Activated effector memory CD4-positive, alpha-beta T cell treated with Interleukin-2 at 50 U/mL for 16 hours (primary cell): ENCODE measurements around the gene REEP2.
"Not testable (repeated sequence)": the region's sequence is repeated elsewhere in the genome, so short reads cannot be mapped to it uniquely, and the experiment has no call there.

Source experiments
- DNase-seq: peaks from one replicate; pipeline ENCODE4 v3.0.0-alpha.2; 2020

REEP2 gene, protein sequence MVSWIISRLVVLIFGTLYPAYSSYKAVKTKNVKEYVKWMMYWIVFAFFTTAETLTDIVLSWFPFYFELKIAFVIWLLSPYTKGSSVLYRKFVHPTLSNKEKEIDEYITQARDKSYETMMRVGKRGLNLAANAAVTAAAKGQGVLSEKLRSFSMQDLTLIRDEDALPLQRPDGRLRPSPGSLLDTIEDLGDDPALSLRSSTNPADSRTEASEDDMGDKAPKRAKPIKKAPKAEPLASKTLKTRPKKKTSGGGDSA

DNA sequence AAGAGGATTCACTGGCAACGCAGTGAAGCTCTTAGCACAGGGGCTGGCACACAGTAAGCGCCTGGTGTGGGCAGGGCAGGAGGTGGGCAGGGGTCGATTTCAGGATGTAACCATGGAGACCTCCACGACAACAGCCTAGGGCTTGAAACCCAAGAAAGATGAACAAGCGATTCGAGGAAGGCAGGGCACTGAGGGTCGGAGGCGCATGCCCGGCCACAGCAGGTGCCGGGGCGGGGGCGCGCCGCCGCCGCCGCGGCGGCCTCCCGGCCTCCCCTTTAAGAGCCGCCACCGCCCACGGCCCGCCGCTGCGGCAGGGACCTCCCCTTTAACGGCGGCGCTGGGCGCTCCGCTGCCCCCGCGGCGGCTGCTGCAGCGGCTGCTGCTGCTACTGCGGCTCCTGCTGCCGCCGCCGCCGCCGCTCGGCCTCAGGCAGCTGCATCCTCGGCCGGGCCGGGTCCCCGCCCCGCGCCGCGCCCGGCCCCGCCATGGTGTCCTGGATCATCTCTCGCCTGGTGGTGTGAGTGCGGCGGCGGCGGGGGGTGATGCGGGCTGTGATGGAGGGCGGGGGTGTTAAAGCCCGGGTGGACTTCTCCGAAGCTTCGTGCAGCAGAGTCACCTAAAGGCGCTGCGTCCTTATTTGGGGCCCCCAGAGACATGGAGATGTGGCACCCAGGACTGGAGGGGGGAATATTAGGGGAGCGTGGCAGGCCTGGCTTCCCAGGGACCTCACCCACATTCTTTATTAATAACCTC is at the start of gene REEP2:
REEP2 (plus strand) TSS at position 334 of the 753 bp plus-strand sequence; CDS start at position 486, 152 bp downstream.
- peak; percentile 39 for DNase-seq

DNA sequence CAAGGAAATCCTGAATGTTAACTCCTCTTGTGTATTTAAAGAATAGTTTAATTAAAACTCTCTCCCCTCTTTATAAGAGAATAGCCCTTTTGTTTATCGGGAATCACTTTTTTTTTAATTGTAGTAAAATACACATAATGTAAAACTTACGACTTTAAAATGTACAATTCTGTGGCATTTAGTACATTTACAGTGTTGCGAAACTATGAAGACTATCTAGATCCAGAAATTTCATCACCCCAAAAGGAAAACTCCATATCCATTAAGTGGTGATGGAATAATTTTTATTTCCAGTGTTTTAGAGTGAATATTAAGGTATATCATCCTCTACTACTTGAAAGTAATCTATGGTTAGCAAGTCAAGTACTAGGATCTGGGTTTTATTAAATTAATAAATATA is 49.5 kb upstream of the REEP2 start:
- DNase-seq, result no peak

DNA sequence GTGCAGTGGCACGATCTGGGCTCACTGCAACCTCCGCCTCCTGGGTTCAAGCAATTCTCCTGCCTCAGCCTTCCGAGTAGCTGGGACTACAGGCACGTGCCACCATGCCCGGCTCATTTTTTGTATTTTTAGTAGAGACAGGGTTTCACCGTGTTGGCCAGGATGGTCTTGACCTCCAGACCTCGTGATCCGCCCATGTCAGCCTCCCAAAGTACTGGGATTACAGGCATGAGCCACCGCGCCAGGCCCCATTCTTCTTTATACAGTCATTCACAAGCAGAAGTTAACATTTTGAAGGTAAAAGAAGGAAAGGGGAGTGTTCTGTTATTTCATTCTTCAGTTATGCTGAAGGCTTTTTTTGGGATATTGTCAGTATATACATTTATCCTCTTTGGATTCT is 48.9 kb upstream of the REEP2 start:
- not testable (repeated sequence) for DNase-seq

DNA sequence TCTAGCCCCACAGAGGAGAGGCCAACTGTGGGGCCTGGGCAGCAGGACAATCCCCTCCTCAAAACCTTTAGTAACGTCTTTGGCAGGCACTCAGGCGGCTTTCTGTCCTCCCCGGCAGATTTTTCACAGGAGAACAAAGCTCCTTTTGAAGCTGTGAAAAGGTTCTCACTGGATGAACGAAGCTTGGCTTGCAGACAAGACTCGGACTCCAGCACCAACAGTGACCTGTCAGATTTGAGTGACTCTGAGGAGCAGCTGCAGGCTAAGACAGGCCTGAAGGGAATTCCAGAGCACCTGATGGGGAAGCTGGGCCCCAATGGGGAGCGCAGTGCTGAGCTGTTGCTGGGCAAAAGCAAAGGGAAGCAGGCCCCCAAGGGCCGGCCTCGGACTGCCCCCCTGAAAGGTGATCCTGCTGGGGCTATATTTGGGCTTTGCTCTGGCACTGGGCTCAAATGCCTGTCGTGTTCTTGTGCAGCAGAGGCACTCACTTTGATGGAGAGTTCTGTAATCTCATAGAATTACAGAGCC is 46.9 kb upstream of the REEP2 start:
- no peak for DNase-seq

DNA sequence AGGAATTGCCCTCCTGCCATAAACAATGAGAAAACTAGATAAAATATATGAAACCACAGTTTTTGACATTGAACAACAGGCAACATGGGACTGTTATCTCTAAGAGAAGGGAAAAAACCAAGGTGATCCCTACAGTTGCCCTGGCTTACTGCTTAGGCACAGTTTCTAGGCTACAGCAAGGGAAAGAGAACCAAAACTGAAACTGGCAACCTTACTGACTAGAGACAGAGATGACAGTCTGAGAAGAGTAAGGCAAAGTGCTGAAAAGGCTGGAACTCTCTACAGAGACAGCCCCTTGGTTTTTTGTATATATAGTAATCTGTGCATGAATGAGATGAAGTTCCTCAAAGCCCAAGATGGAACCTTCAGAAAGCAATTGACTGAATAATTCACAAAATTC is 36.2 kb upstream of the REEP2 start:
- no peak for DNase-seq

DNA sequence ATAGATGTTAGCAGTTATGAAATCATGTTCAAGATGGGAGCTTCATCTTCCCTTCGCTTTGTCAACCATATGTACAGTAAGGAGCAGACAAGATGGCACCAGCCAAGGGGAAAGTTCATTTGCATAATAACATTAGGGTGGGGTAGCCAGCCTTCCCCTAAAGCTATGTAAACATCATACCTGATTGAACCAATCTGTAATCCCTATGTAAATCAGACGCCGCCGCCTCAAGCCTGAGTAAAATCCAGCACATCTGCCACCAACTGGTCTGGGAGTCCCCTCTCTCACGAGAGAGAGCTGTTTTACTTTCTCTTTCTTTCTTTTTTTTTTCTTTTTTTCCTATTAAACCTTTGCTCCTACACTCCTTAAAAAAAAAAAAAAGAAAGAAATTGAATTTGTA is 30.8 kb upstream of the REEP2 start:
- no peak for DNase-seq

DNA sequence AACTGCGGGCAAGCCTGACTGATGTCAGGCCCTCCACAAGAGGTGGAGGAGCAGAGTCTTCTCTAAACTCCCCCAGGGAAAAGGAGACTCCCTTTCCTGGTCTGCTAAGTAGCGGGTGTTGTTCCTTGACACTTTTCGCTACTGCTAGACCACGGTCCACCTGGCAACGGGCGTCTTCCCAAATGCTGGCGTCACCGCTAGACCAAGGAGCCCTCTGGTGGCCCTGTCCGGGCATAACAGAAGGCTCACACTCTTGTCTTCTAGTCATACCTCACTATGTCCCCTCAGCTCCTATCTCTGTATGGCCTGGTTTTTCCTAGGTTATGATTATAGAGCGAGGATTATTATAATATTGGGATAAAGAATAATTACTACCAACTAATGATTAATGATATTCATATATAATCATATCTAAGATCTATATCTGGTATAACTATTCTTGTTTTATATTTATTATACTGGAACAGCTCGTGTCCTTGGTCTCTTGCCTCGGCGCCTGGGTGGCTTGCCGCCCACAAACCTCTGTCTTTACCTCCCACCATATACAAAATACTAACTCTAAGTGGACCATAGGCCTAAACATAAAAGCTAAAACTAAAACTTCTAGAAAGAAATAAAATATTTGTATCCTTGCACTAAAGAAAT is 27.7 kb upstream of the REEP2 start:
- DNase-seq, result not testable (repeated sequence)

DNA sequence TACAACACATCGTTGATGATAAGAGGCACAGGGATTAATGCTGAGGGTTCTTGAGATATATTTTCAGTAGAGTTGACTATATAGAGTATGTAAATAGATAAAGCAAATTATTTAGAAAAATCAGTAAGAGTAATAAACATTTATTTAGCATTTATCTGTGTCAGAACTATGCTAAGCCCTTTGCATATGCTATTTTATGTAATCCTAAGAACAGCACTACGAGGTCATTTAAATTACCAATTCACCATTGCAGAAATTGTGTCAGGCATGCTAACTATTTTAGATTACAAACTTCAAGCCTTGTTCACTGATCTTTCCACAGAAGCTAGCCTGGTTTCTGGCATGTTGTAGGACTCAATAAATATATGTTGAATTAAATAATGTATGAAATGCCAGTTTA is 20.4 kb upstream of the REEP2 start:
- no peak for DNase-seq

DNA sequence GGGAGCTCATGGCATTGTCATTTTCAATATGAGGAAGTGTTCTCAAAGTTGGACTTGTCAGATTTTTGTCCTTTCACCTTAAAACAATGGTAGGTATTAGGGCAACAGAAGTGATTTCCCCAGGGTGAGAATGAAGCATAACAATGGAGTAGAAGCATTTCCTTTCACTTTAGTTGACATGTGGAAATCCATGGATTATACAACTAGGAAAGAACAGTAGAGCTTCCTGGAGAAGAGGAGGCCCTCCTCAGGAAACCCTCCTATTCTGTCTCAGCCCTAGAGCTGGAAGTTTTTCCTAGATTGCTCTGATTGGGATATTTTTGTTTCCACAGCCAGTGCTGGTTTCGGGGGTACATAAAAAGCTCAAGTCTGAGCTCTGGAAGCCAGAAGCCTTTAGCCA is 13.8 kb upstream of the REEP2 start:
- no peak for DNase-seq

DNA sequence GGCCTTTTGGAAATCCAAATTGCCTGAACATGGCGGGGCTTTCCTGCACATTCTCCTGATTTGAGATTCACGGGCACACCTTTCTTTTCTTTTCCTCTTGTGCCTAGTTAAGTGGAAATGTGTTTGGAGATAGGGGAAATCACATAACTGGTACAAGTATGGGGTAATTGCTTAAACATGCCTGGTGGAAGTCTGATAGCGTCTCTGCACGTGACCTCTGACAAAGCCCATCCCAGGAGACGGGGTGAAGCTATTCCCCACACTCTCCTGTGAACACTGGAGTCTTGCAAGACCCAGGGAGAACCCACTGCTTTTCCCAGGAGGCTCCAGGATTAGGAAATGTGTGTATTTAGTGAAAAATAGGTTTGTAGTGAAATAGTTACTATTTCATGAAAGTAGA is 2.9 kb upstream of the REEP2 start:
- DNase-seq, result no peak

DNA sequence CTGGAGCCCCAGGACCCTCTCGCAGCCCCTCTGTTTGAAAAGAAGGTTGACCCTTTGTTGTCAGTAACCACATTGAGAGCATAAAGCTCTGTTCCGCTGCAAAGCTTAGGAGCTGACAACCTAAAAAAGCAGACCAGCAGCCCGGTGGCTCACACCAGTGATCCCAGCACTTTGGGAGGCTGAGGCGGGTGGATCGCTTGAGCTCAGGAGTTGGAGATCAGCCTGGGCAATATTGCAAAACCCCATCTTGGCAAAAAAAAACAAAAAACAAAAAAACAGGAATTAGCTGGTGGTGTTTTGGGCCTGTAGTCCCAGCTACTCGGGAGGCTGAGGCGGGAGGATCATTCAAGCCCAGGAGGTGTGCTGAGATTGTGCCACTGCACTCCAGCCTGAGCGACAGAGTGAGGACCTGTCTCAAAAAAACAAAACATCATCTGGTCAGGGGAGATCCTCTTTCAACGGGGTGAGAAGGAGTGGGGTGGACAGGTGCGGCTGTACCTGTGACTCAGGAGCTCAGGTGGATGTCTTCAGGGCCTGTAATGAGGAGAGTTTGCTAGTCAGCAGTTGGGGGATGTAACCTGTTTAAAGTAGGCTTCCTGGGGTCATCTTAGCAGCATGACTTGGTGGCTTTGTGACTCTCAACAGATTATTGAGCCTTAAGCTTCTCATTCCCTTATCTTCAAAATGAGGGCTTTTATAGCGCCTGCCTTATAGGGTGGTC is 694 bp upstream of the REEP2 start:
- no peak for DNase-seq

DNA sequence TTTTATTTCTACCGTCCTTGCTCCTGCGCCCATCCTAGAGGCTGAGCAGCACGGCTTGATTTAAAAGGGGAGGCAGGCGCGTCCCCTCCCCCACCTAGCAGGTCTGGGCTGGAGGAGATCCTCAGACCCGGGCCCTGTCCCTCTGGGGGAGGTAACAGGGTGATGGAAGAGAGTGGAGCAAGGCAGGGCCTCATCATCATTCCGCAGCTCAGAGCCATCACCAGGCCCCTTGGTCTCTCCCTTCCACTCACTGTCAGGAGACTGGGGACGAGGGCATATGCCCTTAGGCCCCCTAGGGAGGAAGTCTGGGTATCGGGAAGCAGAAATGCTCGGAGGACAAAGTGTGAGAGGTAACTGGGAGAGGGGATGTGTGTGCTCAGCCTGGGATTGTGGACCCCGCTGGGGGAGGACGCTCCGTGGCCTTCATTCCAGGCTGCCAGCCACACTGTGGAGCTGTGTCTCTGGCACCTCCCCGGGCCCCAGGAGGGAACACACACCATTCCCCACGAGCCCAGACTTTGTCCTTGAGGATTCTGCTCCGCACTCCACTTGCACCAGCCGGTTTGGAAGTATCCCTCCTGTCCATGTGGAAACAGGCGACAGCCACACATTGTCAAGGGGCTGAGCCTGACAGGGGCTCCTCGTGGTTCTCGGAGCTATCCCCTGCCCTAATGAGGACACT is 761 bp downstream of the REEP2 start:
- DNase-seq, result no peak

DNA sequence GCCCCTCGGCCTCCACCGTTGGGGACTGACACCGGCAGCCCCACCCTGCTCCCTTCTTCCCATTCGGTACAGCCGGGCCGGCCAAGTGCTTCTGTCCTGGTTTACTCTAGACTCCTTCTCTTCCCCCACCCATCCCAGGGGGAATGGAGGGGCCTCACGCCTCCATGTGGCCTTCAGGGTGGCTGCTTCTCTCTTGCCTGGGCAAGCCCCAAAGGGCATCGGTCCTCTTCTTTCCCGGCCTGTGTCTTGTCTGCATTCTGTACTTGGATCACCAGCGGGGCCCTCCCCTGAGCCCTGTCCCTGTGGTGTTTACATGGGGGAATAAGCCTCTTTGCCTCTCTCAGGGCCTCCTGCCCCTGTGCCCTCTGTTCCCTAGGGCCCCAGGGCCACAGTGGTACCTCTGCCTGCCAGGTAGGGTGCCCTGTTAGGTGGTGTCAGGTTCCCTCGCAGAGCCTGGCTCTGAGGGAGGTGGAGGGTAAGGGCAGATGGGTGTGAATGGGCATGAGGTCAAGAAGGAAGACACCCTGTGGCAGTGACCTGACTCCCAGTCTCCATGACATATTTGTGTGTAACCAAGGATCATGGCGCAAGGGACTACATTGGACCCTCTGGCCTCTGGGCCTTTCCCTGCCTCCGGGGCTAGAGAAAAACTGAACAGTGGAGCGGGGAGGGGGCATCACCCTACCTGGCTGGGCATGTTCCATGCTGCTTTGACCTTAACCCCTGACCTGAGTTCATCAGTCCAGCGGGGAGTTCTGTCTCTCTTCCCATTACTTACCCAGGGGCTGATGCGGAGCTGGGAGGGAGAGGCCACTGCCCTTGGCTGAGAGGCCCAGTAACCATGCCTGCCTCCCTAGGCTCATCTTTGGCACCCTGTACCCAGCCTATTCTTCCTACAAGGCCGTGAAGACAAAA is 1.6 kb downstream of the REEP2 start:
- DNase-seq, result no peak

DNA sequence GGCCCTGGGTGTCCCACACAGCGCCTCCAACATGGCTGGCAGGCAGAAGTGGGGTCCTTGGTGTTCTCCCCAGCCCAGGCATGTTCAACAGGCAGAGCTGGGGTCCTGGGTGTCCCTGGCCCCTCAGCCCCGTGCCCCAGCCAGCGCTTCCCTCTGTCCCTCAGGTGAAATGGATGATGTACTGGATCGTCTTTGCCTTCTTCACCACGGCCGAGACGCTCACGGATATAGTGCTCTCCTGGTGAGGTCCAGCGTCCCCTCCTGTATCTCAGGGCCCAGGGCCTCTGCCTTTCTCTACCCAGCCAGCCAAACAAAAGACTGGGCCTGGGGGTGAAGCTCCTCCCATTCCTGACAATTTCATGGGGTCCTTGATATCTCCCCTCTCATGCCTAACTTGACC is 2.4 kb downstream of the REEP2 start:
- no peak for DNase-seq

DNA sequence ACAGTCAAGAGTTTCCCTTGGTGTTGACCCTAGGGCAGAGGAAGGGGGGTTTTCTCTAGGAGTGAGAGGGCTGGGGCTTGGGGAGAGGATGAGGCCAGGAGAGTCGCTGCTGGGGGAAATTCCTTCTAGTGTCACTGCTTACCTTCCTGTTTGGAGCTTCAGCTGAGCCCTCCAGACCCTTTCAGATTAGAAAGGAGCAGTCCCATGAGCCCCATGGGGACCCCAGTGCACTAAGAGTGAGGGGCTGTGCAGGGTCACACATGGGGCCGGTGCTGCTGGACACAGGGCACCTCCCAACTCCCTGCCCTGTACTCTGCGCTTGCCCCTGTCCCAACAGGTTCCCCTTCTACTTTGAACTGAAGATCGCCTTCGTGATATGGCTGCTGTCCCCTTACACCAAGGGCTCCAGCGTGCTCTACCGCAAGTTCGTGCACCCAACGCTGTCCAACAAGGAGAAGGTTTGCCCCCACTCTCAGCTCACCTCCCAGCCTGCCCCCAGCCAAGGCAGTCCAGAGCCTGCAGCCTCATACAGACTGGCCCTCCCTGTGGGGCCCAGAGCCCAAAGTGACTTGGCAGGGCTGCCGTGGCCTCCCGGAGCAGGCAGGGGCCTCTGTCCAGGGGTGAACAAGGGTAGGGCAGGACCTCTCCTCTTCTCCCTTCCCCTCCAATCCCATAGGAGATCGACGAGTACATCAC is 5.4 kb downstream of the REEP2 start:
- DNase-seq, result no peak

DNA sequence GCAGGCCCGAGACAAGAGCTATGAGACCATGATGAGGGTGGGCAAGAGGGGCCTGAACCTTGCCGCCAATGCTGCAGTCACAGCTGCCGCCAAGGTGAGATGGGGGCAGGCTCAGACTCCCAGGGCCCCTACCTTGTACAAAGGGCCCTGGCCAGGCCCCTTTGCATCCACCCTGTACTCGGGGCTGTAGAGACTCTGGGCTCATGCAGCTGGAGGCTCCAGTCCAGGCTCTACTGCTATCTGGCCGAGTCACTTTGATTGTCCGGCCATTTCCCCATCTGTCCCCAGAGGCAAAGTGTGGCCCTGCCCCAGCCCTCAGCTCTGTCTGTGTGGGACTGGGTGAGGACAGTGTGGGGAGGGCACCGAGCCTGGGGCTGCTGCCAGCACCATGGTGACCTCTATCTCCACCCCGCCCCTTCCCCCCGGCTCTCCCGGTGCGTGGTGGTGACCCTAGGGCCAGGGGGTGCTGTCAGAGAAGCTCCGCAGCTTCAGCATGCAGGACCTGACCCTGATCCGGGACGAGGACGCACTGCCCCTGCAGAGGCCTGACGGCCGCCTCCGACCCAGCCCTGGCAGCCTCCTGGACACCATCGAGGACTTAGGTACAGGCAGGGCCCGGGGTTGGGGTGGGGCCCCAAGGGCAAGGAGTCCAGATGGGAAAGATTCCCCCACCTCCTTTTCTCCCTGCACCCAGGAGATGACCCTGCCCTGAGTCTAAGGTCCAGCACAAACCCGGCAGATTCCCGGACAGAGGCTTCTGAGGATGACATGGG is 6.1 kb downstream of the REEP2 start:
- DNase-seq, result no peak

DNA sequence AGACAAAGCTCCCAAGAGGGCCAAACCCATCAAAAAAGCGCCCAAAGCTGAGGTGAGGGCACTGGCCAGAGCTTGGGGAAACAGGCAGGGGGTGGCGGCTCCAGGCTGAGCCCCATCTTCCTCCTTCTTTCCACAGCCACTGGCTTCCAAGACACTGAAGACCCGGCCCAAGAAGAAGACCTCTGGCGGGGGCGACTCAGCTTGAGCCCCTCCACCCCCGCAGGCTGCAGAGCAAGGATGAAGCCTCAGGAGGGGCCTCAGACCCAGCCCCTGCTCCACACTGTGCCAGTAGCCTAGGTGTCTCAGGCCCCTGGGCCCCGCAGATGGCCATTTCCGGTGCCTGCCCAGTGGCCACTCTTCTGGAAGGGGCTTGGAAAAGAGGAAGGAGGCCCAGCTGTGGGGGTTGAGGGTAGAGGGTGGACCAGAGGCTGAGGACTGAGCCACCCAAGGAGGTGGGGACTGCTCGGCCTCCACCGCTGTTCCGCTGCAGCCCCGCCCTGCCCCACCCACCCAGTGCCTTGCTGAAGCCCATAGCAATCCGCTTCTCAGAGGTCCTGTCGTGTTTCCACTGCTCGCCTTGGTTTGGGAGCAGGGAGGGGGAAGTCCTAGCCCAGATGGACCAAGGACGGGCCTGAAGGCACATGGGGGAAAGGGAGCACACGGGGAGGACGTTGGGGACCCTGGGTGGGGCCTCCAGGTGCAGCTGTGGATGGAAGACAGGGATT is 6.9 kb downstream of the REEP2 start:
- DNase-seq, result no peak

DNA sequence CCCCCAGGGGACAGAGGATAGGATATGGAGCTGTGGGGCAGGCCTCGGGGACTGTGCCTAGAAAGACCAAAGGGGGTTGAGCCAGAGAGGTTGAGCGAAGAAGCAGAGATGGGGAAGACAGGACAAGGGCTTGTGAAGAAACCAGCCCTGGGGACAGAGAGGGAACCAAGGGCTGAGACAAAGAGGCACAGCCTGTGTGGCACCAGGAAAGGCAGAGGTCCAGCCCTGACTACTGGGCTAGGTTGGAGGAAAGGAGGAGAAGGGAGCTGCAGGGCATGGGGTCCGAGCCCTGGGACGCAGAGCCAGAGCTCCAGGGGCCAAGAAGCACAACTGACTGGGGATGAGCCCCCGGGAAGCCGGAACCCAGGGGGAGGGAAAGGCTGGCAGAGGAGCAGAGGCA is 9.2 kb downstream of the REEP2 start:
- no peak for DNase-seq
